OCI-LY3 (cell line): ENCODE results near the gene MYL7.

Experiments
- H2AFZ ChIP-seq: fragments of 200-600, 300-600 bp; shearing (Covaris generic); 2 replicates; pipeline ENCODE4 v1.6.0; 2014; ENCODE audit warnings: antibody characterized with exemption, low read depth, low read length
- H3K27ac ChIP-seq: fragments of 200-600, 300-600 bp; sonication (generic); 2 replicates; pipeline ENCODE4 v1.5.1; 2014; ENCODE audit warnings: mild to moderate bottlenecking, low read length, moderate library complexity, mixed read lengths
- H3K27me3 ChIP-seq: fragments of 200-600, 300-600 bp; sonication (generic); 2 replicates; pipeline ENCODE4 v1.6.1; 2014; ENCODE audit warnings: low read depth, low read length, mixed read lengths
- H3K36me3 ChIP-seq: fragments of 200-600, 300-600 bp; sonication (generic); replicated peaks from 2 replicates; pipeline ENCODE3; 2014; ENCODE audit warnings: low read depth, low read length, mixed read lengths
- H3K4me1 ChIP-seq: fragments of 300-600, 200-600 bp; sonication (generic); 2 replicates; pipeline ENCODE4 v1.6.1; 2014; ENCODE audit warnings: low read length, mixed read lengths
- H3K4me2 ChIP-seq: fragments of 200-600, 300-600 bp; sonication (generic); 2 replicates; pipeline ENCODE4 v1.6.1; 2014; ENCODE audit warnings: low read length, mixed read lengths
- H3K4me3 ChIP-seq: fragments of 300-600, 200-600 bp; sonication (generic); 2 replicates; pipeline ENCODE4 v1.5.1; 2014; ENCODE audit warnings: antibody characterized with exemption, mild to moderate bottlenecking, low read length, moderate library complexity
- H3K79me2 ChIP-seq: fragments of 300-600, 200-600 bp; shearing (Covaris generic); 2 replicates; pipeline ENCODE4 v1.6.1; 2014; ENCODE audit warnings: mild to moderate bottlenecking, low read length, mixed read lengths
- H3K9ac ChIP-seq: fragments of 300-600, 200-600 bp; shearing (Covaris generic); 2 replicates; pipeline ENCODE4 v1.6.0; 2014; ENCODE audit warnings: mild to moderate bottlenecking, low read length, moderate library complexity
- H3K9me3 ChIP-seq: fragments of 200-600, 300-600 bp; shearing (Covaris generic); 2 replicates; pipeline ENCODE4 v1.6.1; 2014; ENCODE audit warnings: low read length, mixed read lengths; ENCODE audit not compliant: insufficient read depth
- H4K20me1 ChIP-seq: fragments of 200-600, 300-600 bp; sonication (generic); 2 replicates; pipeline ENCODE4 v1.6.1; 2016; ENCODE audit warnings: low read length, mixed read lengths; ENCODE audit not compliant: insufficient read depth
- EZH2phosphoT487 ChIP-seq: fragments of 200-600 bp; shearing (Covaris generic); IDR thresholded peaks from 2 replicates; pipeline ENCODE4 v1.6.1; 2018; ENCODE audit warnings: antibody characterized with exemption, mixed run types, low read depth
- TF ChIP-seq, protein P1 (sequence below): fragments of 200-600, 300-600 bp; sonication (generic); IDR thresholded peaks from 2 replicates; pipeline ENCODE4 v1.5.1; 2014; ENCODE audit warnings: antibody characterized with exemption, low read length, low read depth

The MYL7 gene

DNA sequence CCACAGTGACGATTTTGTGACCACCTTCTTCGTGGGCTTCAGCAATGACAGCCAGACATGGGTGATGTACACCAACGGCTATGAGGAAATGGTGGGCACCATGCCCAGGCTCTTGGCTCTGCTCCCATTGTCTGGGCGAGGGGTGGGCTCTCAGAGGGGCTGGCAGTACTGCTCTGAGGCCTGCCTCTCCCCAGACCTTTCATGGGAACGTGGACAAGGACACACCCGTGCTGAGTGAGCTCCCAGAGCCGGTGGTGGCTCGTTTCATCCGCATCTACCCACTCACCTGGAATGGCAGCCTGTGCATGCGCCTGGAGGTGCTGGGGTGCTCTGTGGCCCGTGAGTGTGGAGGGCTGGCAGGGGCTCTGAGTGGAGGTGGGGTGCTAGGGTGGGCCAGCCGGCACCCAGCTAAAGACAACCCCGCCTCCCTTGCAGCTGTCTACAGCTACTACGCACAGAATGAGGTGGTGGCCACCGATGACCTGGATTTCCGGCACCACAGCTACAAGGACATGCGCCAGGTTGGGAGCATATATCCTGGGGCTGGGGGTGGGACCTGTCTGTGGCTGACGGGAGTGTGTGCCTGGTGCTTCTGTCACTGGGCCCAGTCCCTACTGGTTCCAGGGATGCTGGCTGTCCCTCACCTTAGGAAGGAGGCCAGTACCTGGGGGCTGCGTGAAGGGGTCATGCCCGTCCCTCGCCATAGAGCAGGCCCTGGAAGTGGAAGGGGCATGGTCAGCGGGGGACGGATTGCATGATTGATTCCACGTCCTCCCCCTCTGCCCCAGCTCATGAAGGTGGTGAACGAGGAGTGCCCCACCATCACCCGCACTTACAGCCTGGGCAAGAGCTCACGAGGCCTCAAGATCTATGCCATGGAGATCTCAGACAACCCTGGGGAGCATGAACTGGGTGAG lies 30.2 kb downstream of the MYL7 start:
- H3K9me3 ChIP-seq: no peaks in the 10 kb centered on the region
- no peaks in the 10 kb centered on the region for H4K20me1 ChIP-seq
- H3K27ac ChIP-seq: no peak overlapping the region
- TF ChIP-seq, protein P1, sequence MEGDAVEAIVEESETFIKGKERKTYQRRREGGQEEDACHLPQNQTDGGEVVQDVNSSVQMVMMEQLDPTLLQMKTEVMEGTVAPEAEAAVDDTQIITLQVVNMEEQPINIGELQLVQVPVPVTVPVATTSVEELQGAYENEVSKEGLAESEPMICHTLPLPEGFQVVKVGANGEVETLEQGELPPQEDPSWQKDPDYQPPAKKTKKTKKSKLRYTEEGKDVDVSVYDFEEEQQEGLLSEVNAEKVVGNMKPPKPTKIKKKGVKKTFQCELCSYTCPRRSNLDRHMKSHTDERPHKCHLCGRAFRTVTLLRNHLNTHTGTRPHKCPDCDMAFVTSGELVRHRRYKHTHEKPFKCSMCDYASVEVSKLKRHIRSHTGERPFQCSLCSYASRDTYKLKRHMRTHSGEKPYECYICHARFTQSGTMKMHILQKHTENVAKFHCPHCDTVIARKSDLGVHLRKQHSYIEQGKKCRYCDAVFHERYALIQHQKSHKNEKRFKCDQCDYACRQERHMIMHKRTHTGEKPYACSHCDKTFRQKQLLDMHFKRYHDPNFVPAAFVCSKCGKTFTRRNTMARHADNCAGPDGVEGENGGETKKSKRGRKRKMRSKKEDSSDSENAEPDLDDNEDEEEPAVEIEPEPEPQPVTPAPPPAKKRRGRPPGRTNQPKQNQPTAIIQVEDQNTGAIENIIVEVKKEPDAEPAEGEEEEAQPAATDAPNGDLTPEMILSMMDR: no peak
- no peak for TF ChIP-seq EZH2phosphoT487
- peaks cover 12% of the 10 kb centered on the region for H3K36me3 ChIP-seq
- no peaks in the 10 kb centered on the region for H3K79me2 ChIP-seq
- H3K4me3 ChIP-seq: no peak overlapping the region
- no peaks in the 10 kb centered on the region for H3K27me3 ChIP-seq
- H3K4me1 ChIP-seq: 0 out of 2 replicates have a peak, but pooled peaks cover 2% of the 10 kb centered on the region
- H3K9ac ChIP-seq: no peak overlapping the region
- H2AFZ ChIP-seq: no peak overlapping the region
- no peak overlapping the region for H3K4me2 ChIP-seq

DNA sequence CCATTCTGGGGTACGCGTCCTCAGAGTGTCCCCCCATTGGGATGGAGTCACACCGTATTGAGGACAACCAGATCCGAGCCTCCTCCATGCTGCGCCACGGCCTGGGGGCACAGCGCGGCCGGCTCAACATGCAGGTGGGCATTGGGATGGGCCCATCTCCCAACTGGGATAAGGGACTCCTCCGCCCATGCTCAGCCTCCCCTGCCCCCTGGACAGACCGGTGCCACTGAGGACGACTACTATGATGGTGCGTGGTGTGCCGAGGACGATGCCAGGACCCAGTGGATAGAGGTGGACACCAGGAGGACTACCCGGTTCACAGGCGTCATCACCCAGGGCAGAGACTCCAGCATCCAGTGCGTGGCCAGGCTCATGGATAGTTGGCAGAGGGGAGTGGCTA lies 31.1 kb downstream of the MYL7 start:
- Histone ChIP-seq H3K36me3 (peaks cover 8% of the 10 kb centered on the region), H4K20me1 (no peaks in the 10 kb centered on the region)
- TF ChIP-seq, protein P1: no peak
- TF ChIP-seq EZH2phosphoT487: no peak

DNA sequence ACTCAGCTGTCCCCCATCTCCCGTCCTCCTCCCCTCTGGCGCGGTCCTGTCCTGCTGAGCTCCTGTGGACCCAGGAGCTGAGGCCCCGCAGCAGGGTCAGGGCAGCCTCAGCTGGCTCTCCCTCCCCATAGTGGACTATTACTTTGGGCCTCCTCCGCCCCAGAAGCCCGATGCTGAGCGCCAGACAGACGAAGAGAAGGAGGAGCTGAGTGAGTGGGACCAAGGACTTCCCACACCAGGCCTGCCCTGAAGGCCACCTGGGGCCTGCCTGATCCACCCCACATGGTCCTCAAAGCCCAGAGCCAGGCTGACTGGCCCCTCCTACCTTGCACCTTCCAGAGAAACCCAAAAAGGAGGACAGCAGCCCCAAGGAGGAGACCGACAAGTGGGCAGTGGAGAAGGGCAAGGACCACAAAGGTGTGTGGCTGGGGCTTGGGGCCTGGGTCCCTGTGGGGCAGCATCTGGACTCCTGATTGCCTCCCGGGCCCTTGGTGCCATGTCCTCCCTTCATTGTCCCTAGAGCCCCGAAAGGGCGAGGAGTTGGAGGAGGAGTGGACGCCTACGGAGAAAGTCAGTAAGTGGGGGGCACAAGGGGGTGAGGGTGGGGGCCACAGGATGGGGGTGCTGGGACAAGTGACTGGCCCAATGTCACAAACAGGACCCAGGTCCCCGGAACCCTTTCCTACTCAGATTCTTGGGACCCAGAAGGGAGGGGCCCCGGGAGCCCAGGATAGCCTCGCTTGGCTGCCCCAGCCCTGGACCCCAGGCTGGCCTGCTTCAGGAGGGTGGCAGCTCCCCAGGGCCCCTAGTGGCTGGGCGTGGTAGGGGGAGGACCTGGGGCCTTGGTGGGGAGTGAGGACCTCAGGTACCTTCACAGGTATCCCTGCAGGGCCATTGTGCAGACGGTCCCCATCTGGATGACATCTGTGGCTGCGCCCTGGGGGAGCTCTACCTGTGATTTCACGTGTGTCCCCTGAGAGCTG lies 32.1 kb downstream of the MYL7 start:
- Histone ChIP-seq H4K20me1 (no peaks in the 10 kb centered on the region), H3K9me3 (no peaks in the 10 kb centered on the region), H2AFZ (no peak overlapping the region), H3K4me1 (0 out of 2 replicates have a peak, but pooled peaks cover 5% of the 10 kb centered on the region), H3K4me2 (no peak overlapping the region), H3K36me3 (peaks cover under 1% of the 10 kb centered on the region), H3K79me2 (no peaks in the 10 kb centered on the region), H3K4me3 (no peak overlapping the region), H3K9ac (no peak overlapping the region), H3K27me3 (no peaks in the 10 kb centered on the region), H3K27ac (no peak overlapping the region)
- TF ChIP-seq, protein P1: no peak
- no peak for TF ChIP-seq EZH2phosphoT487

More for the DNA sequence above, 31.1 kb downstream of the MYL7 start:
- H3K27ac ChIP-seq: no peak overlapping the region
- H3K4me2 ChIP-seq: no peak overlapping the region
- no peaks in the 10 kb centered on the region for H3K9me3 ChIP-seq
- H3K27me3 ChIP-seq: no peaks in the 10 kb centered on the region
- no peak overlapping the region for H3K4me3 ChIP-seq
- 0 out of 2 replicates have a peak, but pooled peaks cover 5% of the 10 kb centered on the region for H3K4me1 ChIP-seq
- H3K9ac ChIP-seq: no peak overlapping the region
- H3K79me2 ChIP-seq: no peaks in the 10 kb centered on the region
- H2AFZ ChIP-seq: no peak overlapping the region
